Fibroblast of skin of left quadriceps (primary cell): ENCODE data around the gene KRTAP5-4.
"Not testable (repeated sequence)": the region's sequence is repeated elsewhere in the genome, so short reads cannot be mapped to it uniquely, and the experiment has no call there.

Source experiments
- DNase-seq, 2 experiments: peaks; one replicate each; pipeline ENCODE4 v3.0.0-alpha.2; 2013; ENCODE audit warnings: low read depth in 2 of 2

KRTAP5-4 gene

GRCh38 chr11:1622086-1622485, at the start of gene KRTAP5-4:
Gene KRTAP5-4, minus strand, starts transcription at chr11:1622138. Its CDS starts 45 bp downstream, at chr11:1622093.
- no peak for DNase-seq

- DNase-seq: no peak
These were observed 49.7 kb upstream of the KRTAP5-4 start for GRCh38 chr11:1671658-1672057.

- no peak for DNase-seq
These were observed 49.0 kb upstream of the KRTAP5-4 start for GRCh38 chr11:1670905-1671371.

GRCh38 chr11:1670457-1670856, 48.5 kb upstream of the KRTAP5-4 start:
- DNase-seq: not testable (repeated sequence)

GRCh38 chr11:1669546-1670218, 47.7 kb upstream of the KRTAP5-4 start:
- DNase-seq: no peak

GRCh38 chr11:1668911-1669473, 47.1 kb upstream of the KRTAP5-4 start:
- DNase-seq: no peak

GRCh38 chr11:1667906-1668305, 46.0 kb upstream of the KRTAP5-4 start:
- DNase-seq: no peak

GRCh38 chr11:1667121-1667850, 45.3 kb upstream of the KRTAP5-4 start:
- no peak for DNase-seq

- no peak for DNase-seq
These were observed 43.4 kb upstream of the KRTAP5-4 start for GRCh38 chr11:1665313-1665712.

GRCh38 chr11:1662699-1663283, 40.9 kb upstream of the KRTAP5-4 start:
- not testable (repeated sequence) for DNase-seq

- DNase-seq: not testable (repeated sequence)
These were observed 39.7 kb upstream of the KRTAP5-4 start for GRCh38 chr11:1661454-1662269.

- no peak for DNase-seq
These were observed 38.4 kb upstream of the KRTAP5-4 start for GRCh38 chr11:1660111-1660867.

- no peak for DNase-seq
These were observed 37.6 kb upstream of the KRTAP5-4 start for GRCh38 chr11:1659506-1659905.

GRCh38 chr11:1656670-1657069, 34.7 kb upstream of the KRTAP5-4 start:
- no peak for DNase-seq

- no peak for DNase-seq
These were observed 34.1 kb upstream of the KRTAP5-4 start for GRCh38 chr11:1656061-1656441.

GRCh38 chr11:1655168-1656060, 33.5 kb upstream of the KRTAP5-4 start:
- DNase-seq: no peak

GRCh38 chr11:1654388-1655167, 32.6 kb upstream of the KRTAP5-4 start:
- DNase-seq: no peak

- no peak for DNase-seq
These were observed 31.8 kb upstream of the KRTAP5-4 start for GRCh38 chr11:1653541-1654387.
